Colon (tissue), 2 donors: ENCODE results near the gene DGAT2.

Source experiments
- FAIRE-seq: peaks from 2 replicates; lab custom pipeline; 2012; peaks lifted over from hg19 to GRCh38; lab: Jason Lieb, UNC
- donor health status: control.
- donor health status: control.

Gene DGAT2

GRCh38 chr11:75757651-75758050, 10.9 kb upstream of the DGAT2 start:
- FAIRE-seq = no peak

DNA sequence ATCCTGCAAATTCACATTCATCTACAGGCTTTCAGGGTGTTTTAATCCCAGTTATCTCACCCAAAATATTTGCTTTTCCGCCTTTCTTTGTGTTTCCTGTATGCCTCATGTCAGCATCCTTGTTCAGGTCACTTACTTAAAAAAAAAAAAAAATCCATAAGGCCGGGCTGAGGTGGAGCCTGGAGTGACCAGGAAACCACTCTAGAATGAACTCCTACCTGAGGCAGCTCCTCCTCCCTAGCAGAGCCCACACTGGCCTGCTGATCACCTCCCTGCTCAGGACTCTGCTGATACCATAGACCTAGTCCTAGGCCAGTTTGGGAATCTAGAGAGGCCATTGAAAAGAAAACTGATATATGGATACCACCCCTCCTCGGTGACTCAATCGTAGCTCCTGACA, 8.7 kb upstream of the DGAT2 start:
- FAIRE-seq = no peak

DNA sequence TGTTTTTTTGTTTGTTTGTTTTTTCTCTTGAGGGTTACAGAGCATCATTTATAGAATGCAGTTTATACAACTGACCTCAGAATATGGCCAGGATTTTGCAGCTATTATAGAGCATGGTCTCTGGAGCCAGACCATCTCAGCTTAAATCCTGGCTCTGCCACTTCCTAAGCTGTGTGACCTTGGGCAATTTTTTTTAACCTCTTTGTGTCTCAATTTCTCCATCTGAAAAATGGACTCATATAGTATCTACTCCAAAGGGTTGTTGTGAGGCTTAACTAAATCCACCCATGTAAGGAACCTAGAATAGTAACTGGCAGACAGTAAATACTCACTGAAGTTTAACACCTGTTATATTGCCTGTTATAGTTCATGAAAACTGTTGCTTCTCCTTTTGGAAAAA, 8.3 kb upstream of the DGAT2 start:
- no peak for FAIRE-seq

DNA sequence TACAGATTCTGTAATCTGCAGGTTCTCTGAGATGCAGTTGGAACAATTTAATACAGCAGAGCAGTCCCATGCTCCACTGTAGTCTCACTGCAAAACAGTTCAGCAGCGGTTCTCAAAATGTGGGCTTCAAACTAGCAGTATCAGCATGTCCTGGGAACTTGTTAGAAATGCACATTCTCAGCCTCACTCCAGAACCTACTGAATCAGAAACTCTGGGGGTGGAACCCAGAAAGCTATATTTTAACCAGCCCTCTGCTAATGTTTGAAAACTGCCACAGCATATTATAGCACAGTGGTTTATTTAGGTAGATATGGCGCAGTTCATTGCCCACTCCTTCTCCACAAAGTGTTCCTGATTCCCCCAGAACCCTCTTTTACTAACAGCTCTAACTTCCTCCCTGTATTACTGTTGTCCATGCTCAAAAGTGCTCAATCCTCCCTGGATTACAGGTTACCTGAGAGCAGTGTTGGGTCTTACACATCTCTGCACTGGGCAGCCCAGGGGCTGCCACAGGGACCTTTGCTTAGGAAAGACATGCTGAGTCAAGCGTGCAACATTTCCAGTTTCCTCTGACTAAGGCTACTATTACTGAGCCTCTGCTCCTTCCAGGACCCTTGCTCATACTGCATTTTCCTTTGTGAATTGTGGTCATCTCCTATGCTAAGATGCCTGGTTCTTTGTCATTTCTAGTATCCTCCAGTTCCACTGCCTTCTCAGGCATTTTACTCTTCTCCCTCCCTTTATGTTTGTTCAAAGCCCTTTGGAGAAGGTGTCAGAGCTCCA, 7.7 kb upstream of the DGAT2 start:
- FAIRE-seq = no peak

DNA sequence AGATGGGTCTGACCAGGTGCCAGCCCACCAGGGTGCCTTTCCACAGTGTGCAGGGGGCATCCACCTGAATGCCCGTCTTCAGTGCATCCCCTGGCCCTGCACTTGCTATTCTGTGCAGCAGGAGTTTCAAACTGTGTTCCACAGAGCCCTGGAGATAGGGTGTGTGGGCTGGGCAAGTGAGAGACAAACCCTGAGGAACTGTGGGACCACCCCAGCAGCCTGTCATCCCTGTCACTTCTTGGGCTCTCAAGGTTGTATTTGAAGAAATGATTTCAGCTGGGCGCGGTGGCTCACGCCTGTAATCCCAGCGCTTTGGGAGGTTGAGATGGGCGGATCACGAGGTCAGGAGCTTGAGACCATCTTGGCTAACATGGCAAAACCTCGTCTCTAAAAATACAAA, 6.4 kb upstream of the DGAT2 start:
- no peak for FAIRE-seq

DNA sequence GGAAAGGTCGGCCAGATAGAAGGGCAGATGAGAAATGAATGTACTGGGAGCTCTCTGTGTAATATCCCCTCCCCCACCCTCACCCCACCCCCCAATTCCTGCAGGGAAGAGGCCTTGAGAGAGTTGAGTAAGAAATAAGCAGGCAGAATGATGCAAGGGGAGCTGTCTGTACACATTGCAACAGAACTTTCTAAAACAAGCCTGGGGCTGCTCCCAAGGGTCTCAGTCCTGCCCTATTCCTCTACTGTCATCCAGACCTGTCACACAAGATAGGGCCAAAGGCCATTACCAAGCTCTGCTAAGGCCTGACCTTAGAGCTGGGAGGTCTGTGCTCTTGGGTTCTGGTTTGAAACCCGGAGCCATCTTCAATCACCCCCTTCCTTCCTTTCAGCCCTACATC, 5.7 kb upstream of the DGAT2 start:
- FAIRE-seq = no peak

- FAIRE-seq = no peak
Observed at GRCh38 chr11:75763846-75764245, 4.7 kb upstream of the DGAT2 start.

DNA sequence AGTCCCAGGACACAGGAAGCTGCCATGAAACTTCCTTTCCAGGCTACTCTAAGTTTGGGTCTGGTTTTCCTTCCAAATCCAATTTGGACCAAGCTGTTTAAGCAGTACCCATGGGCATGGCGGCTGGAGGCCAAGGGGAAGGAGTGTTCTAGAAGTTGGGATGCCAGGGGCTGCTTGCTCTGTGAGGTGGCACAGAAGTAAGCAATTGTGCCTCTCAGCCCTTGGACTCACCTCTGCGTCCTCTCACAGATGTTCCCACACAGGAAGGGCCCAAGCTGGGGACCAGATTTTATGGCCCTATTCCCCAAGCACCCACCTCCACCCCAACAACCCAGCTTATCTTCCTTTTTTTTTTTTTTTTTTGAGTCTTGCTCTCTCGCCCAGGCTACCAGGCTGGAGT, 3.5 kb upstream of the DGAT2 start:
- FAIRE-seq = no peak

DNA sequence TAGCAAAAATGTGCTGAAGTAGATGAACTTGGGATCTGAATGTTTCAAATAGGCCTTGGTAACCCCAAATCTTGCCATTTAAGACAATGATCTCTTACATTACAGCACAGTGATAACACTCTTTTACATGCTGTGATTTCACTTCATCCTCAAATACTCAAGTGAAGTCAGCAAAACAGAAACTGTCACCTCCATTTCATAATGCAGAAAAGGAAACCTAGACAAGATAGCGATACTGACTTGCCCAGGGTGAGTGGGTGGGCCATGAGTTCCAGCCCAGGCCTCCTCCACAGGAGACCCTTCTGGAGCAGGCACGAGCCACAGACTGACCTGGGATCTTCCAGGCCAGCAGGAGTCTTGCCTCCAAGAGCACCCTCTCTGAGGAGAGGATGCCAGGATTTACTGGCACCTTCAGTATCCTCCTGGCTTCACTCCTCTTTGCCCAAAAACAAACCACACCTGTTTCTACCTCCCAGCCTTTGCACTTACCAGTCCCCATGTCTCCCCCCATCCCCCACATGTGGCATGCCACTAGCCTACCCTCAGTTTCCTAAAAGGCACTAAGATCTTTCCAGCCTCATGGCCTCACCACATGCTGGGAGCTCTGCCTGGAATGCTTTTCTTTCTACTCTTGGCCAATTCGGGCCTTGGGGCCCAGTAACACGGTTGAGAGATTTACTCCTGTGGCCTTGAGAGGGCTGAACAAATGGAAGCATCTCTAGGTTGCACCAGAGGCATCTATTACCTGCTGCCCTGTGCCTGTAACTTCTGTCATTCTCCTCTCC, 1.9 kb upstream of the DGAT2 start:
- no peak for FAIRE-seq

DNA sequence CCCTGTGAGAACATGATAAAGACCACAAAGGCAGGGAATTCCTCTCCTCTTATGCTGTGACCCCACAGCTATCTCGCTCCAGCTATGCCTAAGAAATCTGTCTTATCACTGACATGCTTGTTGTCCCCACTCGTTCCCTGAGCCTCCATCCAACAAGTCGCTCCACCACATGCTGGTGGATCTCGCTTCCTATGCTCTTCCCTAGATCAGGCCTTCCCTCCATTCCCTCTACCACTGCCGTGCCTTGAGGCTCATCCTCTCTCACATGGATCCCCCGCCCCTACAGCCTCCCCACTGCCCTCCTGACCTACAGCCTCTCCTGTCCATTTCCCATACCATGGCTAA, 1.4 kb upstream of the DGAT2 start:
- FAIRE-seq = no peak

GRCh38 chr11:75767793-75768111, 826 bp upstream of the DGAT2 start:
- FAIRE-seq = no peak

GRCh38 chr11:75768909-75769771, 562 bp downstream of the DGAT2 start:
- FAIRE-seq = no peak

- no peak for FAIRE-seq
Observed at GRCh38 chr11:75770102-75770501, 1.5 kb downstream of the DGAT2 start.

DNA sequence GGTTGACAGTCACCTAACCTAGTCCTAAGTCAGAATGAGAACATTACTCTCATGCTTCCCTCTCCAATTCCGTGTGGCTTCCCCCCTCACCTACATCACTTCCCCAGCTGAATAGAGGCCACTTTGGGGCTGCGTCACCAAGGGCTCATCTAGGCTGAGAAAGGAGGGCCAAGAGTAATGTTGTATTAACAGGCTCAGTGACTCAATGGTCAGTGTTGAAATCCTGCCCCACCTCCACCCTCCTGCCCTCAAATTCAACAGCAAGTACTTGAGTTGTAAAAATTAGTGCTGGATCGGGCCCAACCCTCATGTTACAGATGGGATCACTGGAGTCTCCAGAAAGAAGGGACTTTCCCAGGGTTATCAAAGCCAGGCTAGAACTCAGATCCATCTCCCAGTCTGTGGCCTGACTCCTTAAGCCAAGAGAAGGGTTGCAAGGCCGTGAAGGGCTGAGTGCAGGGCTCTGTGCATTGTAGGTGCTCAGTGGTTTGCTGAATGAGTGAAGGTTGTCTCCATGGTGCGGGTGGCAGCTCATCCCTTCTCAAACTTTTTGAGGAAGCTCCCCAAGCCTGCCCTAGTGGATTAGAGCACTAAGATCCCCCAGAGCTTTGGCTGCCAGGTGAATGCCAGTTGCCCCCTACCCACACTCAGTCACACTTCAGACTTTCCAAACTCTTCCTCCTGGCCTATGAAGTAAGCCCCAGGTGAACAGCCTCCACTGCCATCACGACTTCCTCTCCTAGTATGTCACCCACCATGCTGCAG, 3.2 kb downstream of the DGAT2 start:
- no peak for FAIRE-seq

DNA sequence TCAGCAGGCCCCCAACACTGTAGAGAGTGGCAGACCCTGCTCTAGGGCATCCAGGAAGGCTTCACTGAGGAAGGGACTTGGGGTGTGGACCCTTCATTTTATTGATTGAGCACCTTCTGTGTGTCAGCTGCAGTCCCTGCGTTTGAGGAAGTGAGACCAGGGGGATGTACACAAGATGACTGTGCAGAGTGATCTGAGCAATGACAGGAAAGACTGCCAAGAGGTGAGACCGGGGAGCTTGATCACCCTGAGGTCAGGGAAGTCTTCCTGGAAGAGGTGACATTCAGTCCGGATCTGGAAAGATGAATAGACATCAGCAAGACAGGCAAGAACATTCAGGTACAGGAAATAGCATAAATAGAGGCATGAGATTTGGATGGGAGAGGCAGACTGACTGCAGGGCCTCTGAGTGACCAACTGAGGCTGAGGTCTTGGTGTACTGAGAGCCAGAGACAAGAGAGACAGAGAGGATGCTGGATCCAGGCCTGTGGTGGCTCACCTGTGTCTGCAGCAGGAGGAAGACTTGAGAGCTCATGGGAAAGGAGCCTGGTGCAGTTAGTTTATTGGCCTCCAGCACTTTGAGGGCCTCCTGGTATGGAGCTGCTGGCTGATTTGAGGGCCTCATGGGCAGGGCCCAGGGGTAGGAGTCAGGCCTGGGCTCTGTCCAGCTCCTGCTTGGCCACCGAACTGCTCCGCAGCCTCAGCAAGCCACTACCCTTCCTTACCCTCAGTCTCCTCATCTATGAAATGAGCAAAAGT, 5.2 kb downstream of the DGAT2 start:
- FAIRE-seq = no peak

GRCh38 chr11:75775056-75775455, 6.5 kb downstream of the DGAT2 start:
- FAIRE-seq = no peak

DNA sequence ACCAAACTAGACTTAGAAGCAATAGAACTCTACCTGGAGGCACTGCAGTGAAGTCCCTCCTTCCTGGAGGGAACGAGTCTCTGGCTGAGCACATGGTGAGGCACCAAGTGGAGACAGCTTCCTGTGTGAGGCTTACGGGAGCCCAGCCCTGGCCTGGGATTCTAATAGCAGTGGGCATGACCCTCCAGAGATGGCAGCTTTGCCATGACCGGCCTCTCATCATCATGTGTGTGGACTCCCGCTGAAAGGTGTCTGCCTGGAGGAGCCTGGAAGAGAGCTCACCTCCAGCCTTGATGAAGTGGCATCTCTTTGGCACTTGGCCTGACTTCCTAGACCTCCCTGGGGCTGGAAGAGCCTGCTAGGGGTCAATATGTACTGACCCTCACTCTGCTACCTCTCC, 8.0 kb downstream of the DGAT2 start:
- no peak for FAIRE-seq

DNA sequence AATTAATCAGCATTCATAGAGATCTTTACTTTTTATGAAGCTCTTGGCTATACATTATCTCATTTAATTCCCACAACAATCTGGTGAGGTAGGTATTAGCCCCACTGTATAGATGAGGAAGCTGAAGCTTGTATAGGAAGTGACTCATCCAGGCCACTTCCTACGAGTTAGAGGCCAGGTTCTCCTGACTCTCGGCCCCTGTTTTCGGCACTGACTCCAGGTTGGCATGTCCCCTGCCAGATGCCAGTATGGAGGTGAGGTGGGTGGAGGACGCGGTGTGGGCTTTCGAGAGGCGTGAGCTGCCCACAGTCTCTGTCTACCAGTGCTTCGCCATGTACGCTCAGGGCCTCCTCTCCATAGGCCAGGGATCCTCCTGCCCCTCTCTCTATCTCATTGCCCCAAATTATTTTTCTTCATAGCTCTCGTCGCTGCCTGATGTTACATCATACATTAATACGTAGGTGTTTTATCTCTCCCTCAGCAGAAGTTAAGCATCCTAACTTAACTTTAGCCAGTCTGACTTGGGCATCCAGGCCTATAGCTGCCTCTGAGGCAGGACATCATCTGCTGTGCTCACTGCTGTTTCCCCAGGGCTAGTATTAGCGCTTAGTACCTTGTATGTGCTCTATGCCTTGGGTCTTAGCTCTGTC, 9.0 kb downstream of the DGAT2 start:
- no peak for FAIRE-seq

- FAIRE-seq = no peak
Observed at GRCh38 chr11:75778962-75779361, 10.4 kb downstream of the DGAT2 start.

DNA sequence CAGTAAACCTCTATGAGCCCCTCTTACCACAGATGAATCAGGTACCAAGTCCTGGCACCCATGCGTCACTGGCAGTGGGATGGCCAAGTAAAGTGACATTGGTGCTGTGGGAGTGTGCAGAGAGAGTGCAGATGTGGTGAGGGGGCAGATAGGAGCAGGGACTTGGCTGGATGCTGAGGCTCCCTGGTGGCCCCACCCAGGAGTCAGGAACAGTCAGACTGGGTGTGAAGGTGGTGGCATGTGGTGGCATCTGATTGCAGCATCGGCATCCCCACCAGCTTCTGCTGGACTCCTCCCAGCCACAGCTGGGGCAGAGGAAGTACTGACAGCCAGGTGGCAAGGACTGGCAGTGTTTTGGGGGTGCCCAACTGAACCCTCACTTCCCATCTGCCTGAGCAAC, 11.4 kb downstream of the DGAT2 start:
- no peak for FAIRE-seq

- FAIRE-seq = no peak
Observed at GRCh38 chr11:75780888-75781287, 12.3 kb downstream of the DGAT2 start.
